ENCODE measurements around the gene LDLRAD4.

LDLRAD4 gene

GRCh38 chr18:13372531-13372951 lies 154.0 kb downstream of the LDLRAD4 start:
- no peak for DNase-seq (ENCODE audit: low read depth)

- DNase-seq (ENCODE audit: low read depth): no peak
Measured at GRCh38 chr18:13374096-13374467, 155.5 kb downstream of the LDLRAD4 start.

GRCh38 chr18:13374468-13375301 lies 156.1 kb downstream of the LDLRAD4 start:
- no peak for DNase-seq (ENCODE audit: low read depth)

GRCh38 chr18:13375302-13376255 lies 157.0 kb downstream of the LDLRAD4 start:
- peak; percentile 38 for DNase-seq (ENCODE audit: low read depth)

- DNase-seq (ENCODE audit: low read depth): no peak
Measured at GRCh38 chr18:13376298-13376840, 157.8 kb downstream of the LDLRAD4 start.

GRCh38 chr18:13376841-13377351 lies 158.3 kb downstream of the LDLRAD4 start:
- DNase-seq (ENCODE audit: low read depth): no peak

- DNase-seq (ENCODE audit: low read depth): no peak
Measured at GRCh38 chr18:13377496-13377895, 158.9 kb downstream of the LDLRAD4 start.

GRCh38 chr18:13378150-13378549 lies 159.6 kb downstream of the LDLRAD4 start:
- DNase-seq (ENCODE audit: low read depth): no peak

GRCh38 chr18:13379062-13379865 lies 160.7 kb downstream of the LDLRAD4 start:
- DNase-seq (ENCODE audit: low read depth): no peak

GRCh38 chr18:13379930-13380690 lies 161.6 kb downstream of the LDLRAD4 start:
- no peak for DNase-seq (ENCODE audit: low read depth)

- no peak for DNase-seq (ENCODE audit: low read depth)
Measured at GRCh38 chr18:13380691-13381070, 162.1 kb downstream of the LDLRAD4 start.

- DNase-seq (ENCODE audit: low read depth): no peak
Measured at GRCh38 chr18:13381331-13381730, 162.8 kb downstream of the LDLRAD4 start.

- no peak for DNase-seq (ENCODE audit: low read depth)
Measured at GRCh38 chr18:13381944-13382365, 163.4 kb downstream of the LDLRAD4 start.

GRCh38 chr18:13382366-13382953 lies 163.9 kb downstream of the LDLRAD4 start:
- DNase-seq (ENCODE audit: low read depth): no peak

GRCh38 chr18:13382954-13383827 lies 164.6 kb downstream of the LDLRAD4 start:
- DNase-seq (ENCODE audit: low read depth): no peak

- no peak for DNase-seq (ENCODE audit: low read depth)
Measured at GRCh38 chr18:13386891-13387801, 168.6 kb downstream of the LDLRAD4 start.

- no peak for DNase-seq (ENCODE audit: low read depth)
Measured at GRCh38 chr18:13387855-13388548, 169.4 kb downstream of the LDLRAD4 start.
